Measurements from ENCODE around the gene CENPL. TPM values are rescaled to one million over a fixed set of nuclear protein-coding genes. Genes with fewer than 3 reads are reported as not detected.
A peak's percentile ranks its signal among the peaks of the same experiment; 100 is the strongest.
"Not testable (repeated sequence)": the region's sequence is repeated elsewhere in the genome, so short reads cannot be mapped to it uniquely, and the experiment has no call there.

Gene CENPL
- total RNA-seq, 5 donors from 2014 or later (not counting 1 experiment from before 2014, with no cell fraction given): 8.1 to 12.7 (median 10.3) TPM

DNA sequence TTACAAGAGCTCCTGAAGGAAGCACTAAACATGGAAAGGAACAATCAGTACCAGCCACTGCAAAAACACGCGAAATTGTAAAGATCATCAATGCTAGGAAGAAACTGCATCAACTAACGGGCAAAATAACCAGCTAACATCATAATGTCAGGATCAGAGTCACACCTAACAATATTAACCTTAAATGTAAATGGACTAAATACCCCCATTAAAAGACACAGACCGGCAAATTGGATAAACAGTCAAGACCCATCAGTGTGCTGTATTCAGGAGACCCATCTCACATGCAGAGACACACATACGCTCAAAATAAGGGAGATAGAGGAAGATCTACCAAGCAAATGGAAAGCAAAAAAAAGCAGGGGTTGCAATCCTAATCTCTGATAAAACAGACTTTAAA is 11.0 kb downstream of the CENPL start:
- H3K4me3 ChIP-seq (ENCODE audit: control insufficient read depth in 1 of 2, extremely low read depth in 1 of 2, low read length in 1 of 2); H3K27me3 ChIP-seq (replicated peaks in 1 of 2; ENCODE audit: control insufficient read depth in 2 of 2, extremely low read depth in 1 of 2, insufficient read depth in 2 of 2, low read length in 1 of 2); DNase-seq; H3K36me3 ChIP-seq (ENCODE audit: control insufficient read depth in 2 of 2, extremely low read depth in 1 of 2, insufficient read depth in 1 of 2, low read length in 1 of 2); H3K4me1 ChIP-seq (ENCODE audit: control insufficient read depth in 1 of 2, extremely low read depth in 1 of 2, insufficient read depth in 2 of 2, low read length in 2 of 2); H3K27ac ChIP-seq (ENCODE audit: low read length); POLR2A ChIA-PET; H3K27me3 Mint-ChIP-seq; H3K27ac Mint-ChIP-seq; ATAC-seq (replicated peaks in 1 of 4); H3K9me3 ChIP-seq; H3K9me3 Mint-ChIP-seq; CTCF ChIA-PET; H3K4me3 Mint-ChIP-seq: not testable (repeated sequence)
- H3K4me1 Mint-ChIP-seq: peaks cover 26 to 36% (median 32%) of the 10 kb centered on the region in 3 donors
- H3K36me3 Mint-ChIP-seq: peaks cover 37% of the 10 kb centered on the region
- WGBS (ENCODE audit: insufficient coverage): 100% methylated on average over 3 of the region's 5 CpGs

DNA sequence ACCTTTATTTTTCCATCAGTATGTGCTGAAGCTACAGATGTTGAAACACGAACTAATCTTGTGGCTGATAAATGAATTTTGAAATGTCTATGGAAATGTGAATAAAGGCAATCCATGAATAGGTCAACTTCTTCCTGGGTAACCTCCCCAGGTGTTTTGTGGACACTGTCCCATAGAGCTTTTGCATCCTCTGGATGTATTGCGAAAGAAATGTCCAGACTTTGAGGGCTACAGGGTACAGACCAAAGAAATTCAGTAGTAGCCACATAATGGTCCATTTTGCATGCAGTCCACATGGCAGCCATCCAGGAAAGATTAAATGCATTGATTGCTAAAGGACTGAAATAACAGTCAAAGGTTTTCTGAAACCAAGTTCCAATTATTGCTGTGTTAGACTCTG is 21.7 kb downstream of the CENPL start:
- ATAC-seq (replicated peaks in 1 of 4) (no peak), DNase-seq (no peak)
- H3K36me3 ChIP-seq (ENCODE audit: control insufficient read depth in 2 of 2, extremely low read depth in 1 of 2, insufficient read depth in 1 of 2, low read length in 1 of 2): peaks cover 0 to 25% of the 10 kb centered on the region in 2 donors
- POLR2A ChIA-PET: no interaction called here
- H3K4me3 ChIP-seq (ENCODE audit: control insufficient read depth in 1 of 2, extremely low read depth in 1 of 2, low read length in 1 of 2): no peak overlapping the region
- Mint-ChIP-seq H3K27ac (no peak overlapping the region), H3K27me3 (no peaks in the 10 kb centered on the region), H3K9me3 (no peaks in the 10 kb centered on the region), H3K36me3 (peaks cover 33% of the 10 kb centered on the region), H3K4me3 (no peak overlapping the region), H3K4me1 (no peaks in the 10 kb centered on the region)
- no peaks in the 10 kb centered on the region for H3K27me3 ChIP-seq (replicated peaks in 1 of 2; ENCODE audit: control insufficient read depth in 2 of 2, extremely low read depth in 1 of 2, insufficient read depth in 2 of 2, low read length in 1 of 2)
- CTCF ChIA-PET: no interaction called here
- H3K4me1 ChIP-seq (ENCODE audit: control insufficient read depth in 1 of 2, extremely low read depth in 1 of 2, insufficient read depth in 2 of 2, low read length in 2 of 2): no peaks in the 10 kb centered on the region
- H3K27ac ChIP-seq (ENCODE audit: low read length): no peak overlapping the region
- H3K9me3 ChIP-seq: no peaks in the 10 kb centered on the region
- 100% methylated on average over 2 of the region's 2 CpGs for WGBS (ENCODE audit: insufficient coverage)

DNA sequence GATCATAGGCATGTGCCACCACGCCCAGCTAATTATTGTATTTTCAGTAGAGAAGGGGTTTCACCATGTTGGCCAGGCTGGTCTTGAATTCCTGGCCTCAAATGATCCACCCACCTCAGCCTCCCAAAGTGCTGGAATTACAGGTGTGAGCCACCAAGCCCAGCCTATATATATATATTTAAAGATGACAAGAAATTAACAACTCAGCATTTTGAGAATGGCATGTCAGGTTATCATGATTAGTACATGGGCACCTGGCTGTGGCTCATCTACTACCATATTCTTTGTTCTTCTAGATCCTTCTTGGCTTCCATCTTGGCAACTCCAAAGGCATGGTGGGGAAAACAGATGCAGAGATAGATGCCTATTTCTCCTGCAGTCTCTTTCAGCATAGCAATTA is 24.7 kb downstream of the CENPL start:
- DNase-seq; POLR2A ChIA-PET; H3K27me3 ChIP-seq (replicated peaks in 1 of 2; ENCODE audit: control insufficient read depth in 2 of 2, extremely low read depth in 1 of 2, insufficient read depth in 2 of 2, low read length in 1 of 2); ATAC-seq (replicated peaks in 1 of 4); H3K27me3 Mint-ChIP-seq; H3K4me1 Mint-ChIP-seq; H3K36me3 ChIP-seq (ENCODE audit: control insufficient read depth in 2 of 2, extremely low read depth in 1 of 2, insufficient read depth in 1 of 2, low read length in 1 of 2); H3K27ac ChIP-seq (ENCODE audit: low read length); H3K4me3 ChIP-seq (ENCODE audit: control insufficient read depth in 1 of 2, extremely low read depth in 1 of 2, low read length in 1 of 2); H3K9me3 Mint-ChIP-seq; H3K9me3 ChIP-seq; H3K4me3 Mint-ChIP-seq; H3K27ac Mint-ChIP-seq; CTCF ChIA-PET; H3K4me1 ChIP-seq (ENCODE audit: control insufficient read depth in 1 of 2, extremely low read depth in 1 of 2, insufficient read depth in 2 of 2, low read length in 2 of 2): not testable (repeated sequence)
- no CpG with 5 or more reads among the region's 1 CpG for WGBS (ENCODE audit: insufficient coverage)
- peaks cover 26% of the 10 kb centered on the region for H3K36me3 Mint-ChIP-seq

DNA sequence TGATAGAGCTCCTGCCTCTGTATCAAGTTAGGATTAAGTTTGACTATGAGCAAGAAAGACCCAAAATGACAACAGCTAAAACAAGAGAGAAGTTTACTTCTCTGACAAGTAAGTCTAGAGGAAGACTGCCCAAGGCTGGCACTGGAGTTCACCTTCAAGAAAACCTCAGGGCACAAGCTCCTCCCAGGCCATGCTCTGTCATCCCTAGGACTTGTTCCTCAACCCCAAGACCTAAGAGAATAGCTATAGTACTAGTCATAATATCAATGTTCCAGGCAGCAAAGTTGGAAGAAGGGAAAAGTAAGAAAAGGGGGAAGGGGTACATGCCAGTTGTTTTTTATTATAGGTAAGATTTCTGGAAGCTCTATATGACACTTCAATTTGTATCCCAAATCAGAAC is 26.6 kb downstream of the CENPL start:
- no peak for ATAC-seq (replicated peaks in 1 of 4)
- Histone ChIP-seq H3K27ac (ENCODE audit: low read length) (no peak overlapping the region), H3K4me3 (ENCODE audit: control insufficient read depth in 1 of 2, extremely low read depth in 1 of 2, low read length in 1 of 2) (no peak overlapping the region), H3K36me3 (ENCODE audit: control insufficient read depth in 2 of 2, extremely low read depth in 1 of 2, insufficient read depth in 1 of 2, low read length in 1 of 2) (peaks cover 0 to 6% of the 10 kb centered on the region in 2 donors), H3K9me3 (no peaks in the 10 kb centered on the region), H3K27me3 (replicated peaks in 1 of 2; ENCODE audit: control insufficient read depth in 2 of 2, extremely low read depth in 1 of 2, insufficient read depth in 2 of 2, low read length in 1 of 2) (no peaks in the 10 kb centered on the region), H3K4me1 (ENCODE audit: control insufficient read depth in 1 of 2, extremely low read depth in 1 of 2, insufficient read depth in 2 of 2, low read length in 2 of 2) (no peaks in the 10 kb centered on the region)
- H3K4me3 Mint-ChIP-seq: no peak overlapping the region
- POLR2A ChIA-PET: no interaction called here
- no peak for DNase-seq
- H3K36me3 Mint-ChIP-seq: peaks cover 17% of the 10 kb centered on the region
- no peaks in the 10 kb centered on the region for H3K27me3 Mint-ChIP-seq
- no peak overlapping the region for H3K27ac Mint-ChIP-seq
- CTCF ChIA-PET: no interaction called here
- no peaks in the 10 kb centered on the region for H3K4me1 Mint-ChIP-seq
- no peaks in the 10 kb centered on the region for H3K9me3 Mint-ChIP-seq

DNA sequence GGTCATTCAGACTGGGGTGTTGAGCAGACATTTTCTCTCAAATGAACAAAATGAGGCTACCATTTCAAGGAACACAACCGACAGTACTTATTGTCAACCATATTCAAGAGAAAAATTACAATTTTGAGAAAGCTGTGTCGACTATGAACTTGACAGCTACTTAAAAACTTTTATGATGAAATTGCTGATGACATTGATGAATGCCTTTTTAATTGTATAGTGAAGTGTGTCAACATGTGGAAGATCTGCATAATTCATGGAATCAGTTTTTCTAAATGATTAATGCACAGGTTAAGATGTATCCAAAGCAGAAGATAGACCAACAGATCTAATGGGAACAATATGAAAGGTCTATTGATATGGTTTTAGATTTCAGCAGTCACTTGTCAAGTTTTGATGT is 34.8 kb downstream of the CENPL start:
- ATAC-seq (replicated peaks in 1 of 4): no peak
- H3K36me3 ChIP-seq (ENCODE audit: control insufficient read depth in 2 of 2, extremely low read depth in 1 of 2, insufficient read depth in 1 of 2, low read length in 1 of 2): peaks cover 5 to 8% of the 10 kb centered on the region in 2 donors
- no peaks in the 10 kb centered on the region for H3K4me1 ChIP-seq (ENCODE audit: control insufficient read depth in 1 of 2, extremely low read depth in 1 of 2, insufficient read depth in 2 of 2, low read length in 2 of 2)
- no peaks in the 10 kb centered on the region for H3K27me3 Mint-ChIP-seq
- H3K36me3 Mint-ChIP-seq: peaks cover 25% of the 10 kb centered on the region
- H3K27ac Mint-ChIP-seq: peak overlapping the region in 1 of 2 donors; percentile 5
- no peak overlapping the region for H3K4me3 Mint-ChIP-seq
- no CpG with 5 or more reads among the region's 2 CpGs for WGBS (ENCODE audit: insufficient coverage)
- H3K27me3 ChIP-seq (replicated peaks in 1 of 2; ENCODE audit: control insufficient read depth in 2 of 2, extremely low read depth in 1 of 2, insufficient read depth in 2 of 2, low read length in 1 of 2): no peaks in the 10 kb centered on the region
- H3K27ac ChIP-seq (ENCODE audit: low read length): no peak overlapping the region
- H3K4me3 ChIP-seq (ENCODE audit: control insufficient read depth in 1 of 2, extremely low read depth in 1 of 2, low read length in 1 of 2): no peak overlapping the region
- no peaks in the 10 kb centered on the region for H3K4me1 Mint-ChIP-seq
- CTCF ChIA-PET: no interaction called here
- H3K9me3 Mint-ChIP-seq: no peaks in the 10 kb centered on the region
- no peaks in the 10 kb centered on the region for H3K9me3 ChIP-seq
- DNase-seq: no peak
- POLR2A ChIA-PET: no interaction called here

DNA sequence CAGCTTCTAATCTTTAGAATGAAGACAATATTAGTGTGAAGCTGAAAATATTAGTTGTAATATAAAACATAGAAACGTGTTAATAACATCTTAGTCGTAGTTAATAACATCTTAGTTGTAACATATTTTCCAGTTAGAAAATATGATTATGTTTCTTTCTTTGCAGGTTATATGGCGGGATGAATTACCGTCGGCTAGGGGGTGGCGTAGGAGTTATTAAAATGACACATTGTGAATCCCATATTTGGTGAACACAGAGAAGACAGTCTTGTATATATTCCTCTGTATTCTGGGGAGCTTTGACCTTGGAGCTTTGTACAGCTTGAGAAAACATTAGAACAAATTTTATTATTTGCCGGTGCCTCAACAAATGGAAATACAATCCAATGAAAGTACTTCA is 39.7 kb downstream of the CENPL start:
- no peak overlapping the region for H3K27ac Mint-ChIP-seq

DNA sequence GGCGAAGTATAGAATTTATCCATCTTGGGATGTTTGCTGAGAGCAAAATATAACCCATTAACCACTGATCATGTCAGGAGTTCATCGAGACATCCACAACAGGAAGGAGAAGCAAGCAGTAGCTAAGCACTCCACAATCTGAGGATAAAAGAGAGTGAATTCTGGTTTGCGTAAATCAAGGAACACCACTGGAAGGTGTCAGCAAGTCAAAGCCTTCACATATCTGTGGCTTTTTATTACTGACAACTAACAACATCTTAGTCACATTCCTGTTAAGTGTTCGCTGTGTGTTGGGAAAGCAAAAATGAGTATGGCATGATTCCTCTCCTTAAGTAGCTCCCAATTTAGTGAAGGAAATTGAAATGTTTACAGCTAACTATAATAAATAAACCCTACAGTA is 44.7 kb downstream of the CENPL start:
- Mint-ChIP-seq H3K9me3 (no peaks in the 10 kb centered on the region), H3K4me1 (peaks cover 0 to 7% (median 3%) of the 10 kb centered on the region in 3 donors), H3K36me3 (peaks cover 69% of the 10 kb centered on the region), H3K27ac (no peak overlapping the region), H3K4me3 (no peak overlapping the region), H3K27me3 (no peaks in the 10 kb centered on the region)
- Histone ChIP-seq H3K4me1 (ENCODE audit: control insufficient read depth in 1 of 2, extremely low read depth in 1 of 2, insufficient read depth in 2 of 2, low read length in 2 of 2) (no peaks in the 10 kb centered on the region), H3K36me3 (ENCODE audit: control insufficient read depth in 2 of 2, extremely low read depth in 1 of 2, insufficient read depth in 1 of 2, low read length in 1 of 2) (peaks cover 0 to 72% of the 10 kb centered on the region in 2 donors), H3K27me3 (replicated peaks in 1 of 2; ENCODE audit: control insufficient read depth in 2 of 2, extremely low read depth in 1 of 2, insufficient read depth in 2 of 2, low read length in 1 of 2) (no peaks in the 10 kb centered on the region), H3K4me3 (ENCODE audit: control insufficient read depth in 1 of 2, extremely low read depth in 1 of 2, low read length in 1 of 2) (no peak overlapping the region), H3K9me3 (no peaks in the 10 kb centered on the region), H3K27ac (ENCODE audit: low read length) (no peak overlapping the region)
- ChIA-PET POLR2A (interaction anchor here in 1 of 2 donors (0.6 kb wide), 1 partner anchor 440 kb away, joined by 3 read pairs; no protein-coding TSS in a partner anchor), CTCF (interaction anchor here in 1 of 2 donors (0.7 kb wide), 1 partner anchor 350 kb away, joined by 3 read pairs; no protein-coding TSS in a partner anchor)
- no peak for ATAC-seq (replicated peaks in 1 of 4)
- no CpG with 5 or more reads among the region's 4 CpGs for WGBS (ENCODE audit: insufficient coverage)
- no peak for DNase-seq

More for the DNA sequence above, 39.7 kb downstream of the CENPL start:
- Histone ChIP-seq H3K27ac (ENCODE audit: low read length) (no peak overlapping the region), H3K9me3 (no peaks in the 10 kb centered on the region), H3K4me3 (ENCODE audit: control insufficient read depth in 1 of 2, extremely low read depth in 1 of 2, low read length in 1 of 2) (no peak overlapping the region), H3K27me3 (replicated peaks in 1 of 2; ENCODE audit: control insufficient read depth in 2 of 2, extremely low read depth in 1 of 2, insufficient read depth in 2 of 2, low read length in 1 of 2) (no peaks in the 10 kb centered on the region), H3K4me1 (ENCODE audit: control insufficient read depth in 1 of 2, extremely low read depth in 1 of 2, insufficient read depth in 2 of 2, low read length in 2 of 2) (no peaks in the 10 kb centered on the region), H3K36me3 (ENCODE audit: control insufficient read depth in 2 of 2, extremely low read depth in 1 of 2, insufficient read depth in 1 of 2, low read length in 1 of 2) (peaks cover 5 to 48% of the 10 kb centered on the region in 2 donors)
- CTCF ChIA-PET: interaction anchor here in 1 of 2 donors (0.6 kb wide), 1 partner anchor 406 kb away, joined by 3 read pairs; no protein-coding TSS in a partner anchor
- no peaks in the 10 kb centered on the region for H3K4me1 Mint-ChIP-seq
- H3K36me3 Mint-ChIP-seq: peaks cover 48% of the 10 kb centered on the region
- no peak overlapping the region for H3K4me3 Mint-ChIP-seq
- POLR2A ChIA-PET: no interaction called here
- H3K27me3 Mint-ChIP-seq: no peaks in the 10 kb centered on the region
- no peak for DNase-seq
- no peak for ATAC-seq (replicated peaks in 1 of 4)
- no CpG with 5 or more reads among the region's 7 CpGs for WGBS (ENCODE audit: insufficient coverage)
- no peaks in the 10 kb centered on the region for H3K9me3 Mint-ChIP-seq

Data from T-cell (primary cell).